ENCODE results near the gene IRS4.

DNA sequence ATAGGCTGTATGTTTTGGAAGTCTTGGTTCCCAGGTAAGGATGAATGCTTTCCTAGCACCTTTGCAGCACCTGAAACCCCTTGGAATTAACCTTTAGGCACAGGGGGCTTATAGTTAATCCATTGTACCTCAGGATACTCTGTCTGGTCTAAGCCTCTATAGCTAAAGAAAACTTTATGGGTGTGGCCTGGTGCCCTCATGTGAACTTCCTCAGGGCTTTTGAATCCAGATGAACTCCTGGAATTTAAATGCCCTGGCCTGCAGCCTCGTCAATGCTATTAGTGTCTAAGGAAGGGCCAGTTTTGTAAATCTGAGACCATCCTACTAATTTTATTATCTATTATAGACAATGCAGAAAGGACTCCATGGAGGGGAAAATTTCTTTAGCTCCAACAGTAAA, 33.8 kb downstream of the IRS4 start:
- TF ChIP-seq, protein P1, sequence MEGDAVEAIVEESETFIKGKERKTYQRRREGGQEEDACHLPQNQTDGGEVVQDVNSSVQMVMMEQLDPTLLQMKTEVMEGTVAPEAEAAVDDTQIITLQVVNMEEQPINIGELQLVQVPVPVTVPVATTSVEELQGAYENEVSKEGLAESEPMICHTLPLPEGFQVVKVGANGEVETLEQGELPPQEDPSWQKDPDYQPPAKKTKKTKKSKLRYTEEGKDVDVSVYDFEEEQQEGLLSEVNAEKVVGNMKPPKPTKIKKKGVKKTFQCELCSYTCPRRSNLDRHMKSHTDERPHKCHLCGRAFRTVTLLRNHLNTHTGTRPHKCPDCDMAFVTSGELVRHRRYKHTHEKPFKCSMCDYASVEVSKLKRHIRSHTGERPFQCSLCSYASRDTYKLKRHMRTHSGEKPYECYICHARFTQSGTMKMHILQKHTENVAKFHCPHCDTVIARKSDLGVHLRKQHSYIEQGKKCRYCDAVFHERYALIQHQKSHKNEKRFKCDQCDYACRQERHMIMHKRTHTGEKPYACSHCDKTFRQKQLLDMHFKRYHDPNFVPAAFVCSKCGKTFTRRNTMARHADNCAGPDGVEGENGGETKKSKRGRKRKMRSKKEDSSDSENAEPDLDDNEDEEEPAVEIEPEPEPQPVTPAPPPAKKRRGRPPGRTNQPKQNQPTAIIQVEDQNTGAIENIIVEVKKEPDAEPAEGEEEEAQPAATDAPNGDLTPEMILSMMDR (IDR thresholded peaks at IDR 0.05): no peak
- TF ChIP-seq POLR2A (IDR thresholded peaks at IDR 0.05): no peak
